Immature natural killer cell (primary cell): ENCODE data around the gene MLLT3. TPM values are rescaled to one million over a fixed set of nuclear protein-coding genes. Genes with fewer than 3 reads are reported as not detected.

Experiments
- DNase-seq, 3 donors: peaks; one replicate each; pipeline ENCODE4 v3.0.0; 2022; ENCODE audit warnings: mixed read lengths in 1 of 3
- H3K27ac Mint-ChIP-seq, 6 donors: one replicate each; pipeline ENCODE4 v1.8.0; 2020; ENCODE audit warnings: mixed read lengths in 6 of 6, mild to moderate bottlenecking in 5 of 6, inconsistent platforms in 4 of 6, moderate library complexity in 3 of 6
- H3K27me3 Mint-ChIP-seq, 3 donors: one replicate each; pipeline ENCODE4 v1.8.0; 2020 to 2021; ENCODE audit warnings: low read depth in 3 of 3, mild to moderate bottlenecking in 3 of 3, mixed read lengths in 3 of 3, moderate library complexity in 3 of 3, inconsistent platforms in 1 of 3
- H3K36me3 Mint-ChIP-seq, 3 donors: one replicate each; pipeline ENCODE4 v1.8.0; 2020; ENCODE audit warnings: mixed read lengths in 3 of 3, inconsistent platforms in 2 of 3, mild to moderate bottlenecking in 2 of 3
- H3K4me1 Mint-ChIP-seq, 2 donors: one replicate each; pipeline ENCODE4 v1.8.0; 2020; ENCODE audit warnings: inconsistent platforms in 2 of 2, mild to moderate bottlenecking in 2 of 2, mixed read lengths in 2 of 2, moderate library complexity in 1 of 2
- H3K4me3 Mint-ChIP-seq, 5 donors: one replicate each; pipeline ENCODE4 v1.8.0; 2020; ENCODE audit warnings: mild to moderate bottlenecking in 5 of 5, mixed read lengths in 5 of 5, inconsistent platforms in 3 of 5, moderate library complexity in 3 of 5
- H3K9me3 Mint-ChIP-seq, 6 donors: one replicate each; pipeline ENCODE4 v1.8.0; 2020; ENCODE audit warnings: mild to moderate bottlenecking in 6 of 6, mixed read lengths in 6 of 6, inconsistent platforms in 4 of 6, moderate library complexity in 3 of 6
- polyA plus RNA-seq, 3 donors: library from polyadenylated mRNA; unstranded; fragments of 300-500 nt; fragmentation: Illumina TruSeq; gene quantifications; one replicate each; pipeline ENCODE4 v1.2.3, GENCODE V29; 2021

MLLT3 gene
- polyA plus RNA-seq, 3 donors from 2014 or later = 3.0 to 16.1 (median 13.7) TPM

GRCh38 chr9:20441711-20442423, 180.4 kb downstream of the MLLT3 start:
- peaks cover 0 to 1% (median 0%) of the 10 kb centered on the region in 3 donors for H3K27me3 Mint-ChIP-seq
- peaks cover 0 to 7% (median 7%) of the 10 kb centered on the region in 3 donors for H3K36me3 Mint-ChIP-seq
- no peak for DNase-seq
- peaks cover 18 to 38% of the 10 kb centered on the region in 2 donors for H3K4me1 Mint-ChIP-seq
- H3K27ac Mint-ChIP-seq = no peak overlapping the region
- H3K4me3 Mint-ChIP-seq = no peak overlapping the region
- H3K9me3 Mint-ChIP-seq = no peaks in the 10 kb centered on the region

DNA sequence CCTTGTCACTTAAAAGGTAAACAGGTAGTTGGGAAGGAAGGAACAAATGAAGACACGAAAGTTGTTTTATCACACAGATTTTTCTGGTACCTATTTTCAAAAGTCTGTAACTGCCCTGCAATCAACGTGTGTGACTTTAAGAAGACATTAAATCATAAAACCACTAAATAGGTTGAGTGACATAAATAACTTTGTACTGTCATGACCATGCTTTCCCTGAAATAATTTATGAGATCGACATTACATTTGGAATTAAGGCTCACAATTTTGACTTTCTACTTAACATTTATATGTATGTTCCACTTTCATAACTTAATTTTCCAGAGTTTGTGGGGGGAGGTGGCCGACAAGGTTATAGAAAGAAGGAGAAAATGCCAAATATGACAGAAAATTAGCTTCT, 181.1 kb downstream of the MLLT3 start:
- Mint-ChIP-seq H3K27ac (no peak overlapping the region), H3K9me3 (no peaks in the 10 kb centered on the region), H3K36me3 (peaks cover 0 to 7% (median 4%) of the 10 kb centered on the region in 3 donors), H3K27me3 (peaks cover 0 to 1% (median 0%) of the 10 kb centered on the region in 3 donors), H3K4me1 (peaks cover 18 to 38% of the 10 kb centered on the region in 2 donors), H3K4me3 (no peak overlapping the region)
- no peak for DNase-seq

DNA sequence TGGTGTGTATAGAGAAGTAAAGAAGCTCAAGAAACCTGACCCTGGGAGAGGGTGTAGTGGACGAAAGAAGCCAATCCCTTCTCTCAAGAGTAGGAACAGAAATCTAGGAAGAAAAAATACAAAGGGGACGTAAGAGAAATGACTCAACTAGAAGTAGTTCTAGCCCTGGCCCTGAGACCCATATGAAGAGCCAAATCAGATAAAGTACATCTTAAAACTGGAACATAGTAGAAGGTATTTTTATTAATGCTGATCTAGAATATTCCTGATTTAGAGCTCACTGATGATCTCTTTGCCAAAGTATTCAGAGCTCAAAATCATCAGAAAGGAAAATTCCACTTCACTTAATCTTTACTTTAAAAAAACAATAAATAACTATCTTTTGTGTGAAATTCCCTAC, 184.8 kb downstream of the MLLT3 start:
- Mint-ChIP-seq H3K36me3 (peaks cover 0 to 12% (median 0%) of the 10 kb centered on the region in 3 donors), H3K4me1 (peaks cover 16 to 28% of the 10 kb centered on the region in 2 donors), H3K9me3 (no peaks in the 10 kb centered on the region), H3K27ac (peak overlapping the region in 1 of 6 donors; percentile 38), H3K4me3 (no peak overlapping the region), H3K27me3 (peaks cover 0 to 1% (median 0%) of the 10 kb centered on the region in 3 donors)
- DNase-seq = no peak

GRCh38 chr9:20436476-20437195, 185.7 kb downstream of the MLLT3 start:
- Mint-ChIP-seq H3K27ac (no peak overlapping the region), H3K27me3 (peaks cover 0 to 1% (median 0%) of the 10 kb centered on the region in 3 donors), H3K36me3 (peaks cover 0 to 9% (median 0%) of the 10 kb centered on the region in 3 donors), H3K4me1 (peaks cover 11 to 20% of the 10 kb centered on the region in 2 donors), H3K9me3 (no peaks in the 10 kb centered on the region), H3K4me3 (no peak overlapping the region)
- no peak for DNase-seq

- Mint-ChIP-seq H3K27ac (no peak overlapping the region), H3K36me3 (peaks cover 0 to 11% (median 0%) of the 10 kb centered on the region in 3 donors), H3K4me3 (no peak overlapping the region)
Observed at GRCh38 chr9:20428976-20429375, 193.3 kb downstream of the MLLT3 start.

GRCh38 chr9:20427359-20427758, 194.9 kb downstream of the MLLT3 start:
- Mint-ChIP-seq H3K27ac (no peak overlapping the region), H3K4me3 (no peak overlapping the region), H3K27me3 (peaks cover 0 to 2% (median 0%) of the 10 kb centered on the region in 3 donors), H3K9me3 (no peaks in the 10 kb centered on the region), H3K4me1 (no peaks in the 10 kb centered on the region), H3K36me3 (peaks cover 0 to 7% (median 0%) of the 10 kb centered on the region in 3 donors)
- no peak for DNase-seq

More at GRCh38 chr9:20428976-20429375, 193.3 kb downstream of the MLLT3 start:
- H3K27me3 Mint-ChIP-seq = peaks cover 0 to 2% (median 0%) of the 10 kb centered on the region in 3 donors
- no peaks in the 10 kb centered on the region for H3K9me3 Mint-ChIP-seq
- H3K4me1 Mint-ChIP-seq = no peaks in the 10 kb centered on the region
- no peak for DNase-seq

DNA sequence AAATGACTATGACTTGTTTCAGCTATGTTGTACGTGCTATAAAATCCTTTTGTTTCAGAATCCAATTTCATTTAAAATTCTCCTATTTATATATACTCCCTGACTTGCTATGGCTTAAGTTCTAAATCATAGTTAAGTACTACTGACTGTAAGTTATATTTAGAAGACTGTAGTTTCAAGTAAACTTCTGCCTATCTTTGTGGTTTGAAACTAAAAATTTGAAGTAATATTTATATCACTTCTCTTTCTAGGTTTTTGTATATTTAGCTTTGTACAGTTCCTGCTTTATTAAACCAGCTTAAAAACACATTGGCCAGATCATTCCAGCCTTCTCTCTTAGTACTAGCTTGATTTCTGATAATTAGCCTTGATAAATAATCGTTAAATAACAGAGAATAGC, 196.3 kb downstream of the MLLT3 start:
- H3K27ac Mint-ChIP-seq = no peak overlapping the region
- no peaks in the 10 kb centered on the region for H3K4me1 Mint-ChIP-seq
- no peak overlapping the region for H3K4me3 Mint-ChIP-seq

GRCh38 chr9:20419533-20419932, 202.8 kb downstream of the MLLT3 start:
- Mint-ChIP-seq H3K4me3 (no peak overlapping the region), H3K4me1 (peaks cover 1 to 20% of the 10 kb centered on the region in 2 donors)

More for the DNA sequence above, 196.3 kb downstream of the MLLT3 start:
- Mint-ChIP-seq H3K27me3 (peaks cover 0 to 2% (median 0%) of the 10 kb centered on the region in 3 donors), H3K9me3 (no peaks in the 10 kb centered on the region), H3K36me3 (peaks cover 0 to 7% (median 0%) of the 10 kb centered on the region in 3 donors)
- no peak for DNase-seq

DNA sequence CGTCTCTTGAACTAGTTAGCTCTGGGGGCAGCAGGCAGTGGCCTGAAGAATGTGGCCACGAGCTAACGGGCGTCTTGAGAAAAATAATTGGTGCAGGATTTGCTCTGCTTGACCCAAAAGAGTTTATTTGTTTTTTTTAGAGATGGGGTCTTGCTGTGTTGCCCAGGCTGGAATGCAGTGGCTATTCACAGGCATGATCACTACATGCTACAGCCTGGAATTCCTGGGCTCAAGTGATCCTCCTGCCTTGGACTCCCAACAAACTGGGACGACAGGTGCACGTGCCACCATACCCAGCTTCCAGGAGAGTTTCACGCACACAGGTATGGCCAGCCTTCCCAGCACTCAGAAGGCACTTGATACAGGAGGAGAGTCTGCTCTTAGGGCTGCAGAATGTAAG, 203.8 kb downstream of the MLLT3 start:
- H3K4me3 Mint-ChIP-seq = no peak overlapping the region
- H3K4me1 Mint-ChIP-seq = peaks cover 1 to 20% of the 10 kb centered on the region in 2 donors
- no peaks in the 10 kb centered on the region for H3K9me3 Mint-ChIP-seq
- peaks cover 4 to 7% (median 5%) of the 10 kb centered on the region in 3 donors for H3K36me3 Mint-ChIP-seq
- H3K27me3 Mint-ChIP-seq = no peaks in the 10 kb centered on the region
- no peak overlapping the region for H3K27ac Mint-ChIP-seq
- no peak for DNase-seq

More at GRCh38 chr9:20419533-20419932, 202.8 kb downstream of the MLLT3 start:
- Mint-ChIP-seq H3K9me3 (no peaks in the 10 kb centered on the region), H3K27me3 (no peaks in the 10 kb centered on the region), H3K27ac (no peak overlapping the region), H3K36me3 (no peaks in the 10 kb centered on the region)
- DNase-seq = no peak

DNA sequence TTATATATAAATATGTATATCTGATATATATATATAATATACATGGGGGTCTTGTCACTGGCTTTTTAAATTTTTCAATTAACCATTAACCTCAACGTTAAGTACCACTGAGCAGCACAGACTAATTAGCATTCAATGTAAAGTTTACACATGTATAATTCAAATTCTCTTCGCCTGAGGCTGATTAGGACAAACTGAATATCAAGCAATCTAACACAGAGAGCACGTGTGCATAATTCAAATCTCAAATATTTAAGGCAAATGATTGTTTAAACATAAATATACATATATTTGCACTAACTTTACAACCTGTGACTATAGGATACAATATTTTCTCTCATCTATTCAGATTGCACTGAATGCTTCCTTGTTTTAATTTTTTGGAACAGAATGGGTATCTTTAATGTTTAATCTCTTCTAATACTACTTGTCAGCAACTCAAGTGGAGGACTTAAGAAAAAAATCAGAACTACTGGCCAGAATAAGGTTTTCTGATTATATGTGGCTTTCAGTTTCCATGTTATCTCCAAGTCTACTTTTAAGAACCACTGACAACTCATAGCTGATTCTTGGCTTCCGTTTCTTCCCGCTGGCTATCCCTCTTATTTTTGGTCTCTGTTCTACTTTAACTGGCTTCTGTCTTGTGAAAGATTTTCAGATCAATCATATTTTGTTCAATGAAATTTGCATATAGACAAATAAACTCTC, 204.8 kb downstream of the MLLT3 start:
- no peak for DNase-seq
- Mint-ChIP-seq H3K4me3 (no peak overlapping the region), H3K27ac (no peak overlapping the region)

GRCh38 chr9:20414150-20414549, 208.1 kb downstream of the MLLT3 start:
- Mint-ChIP-seq H3K27ac (no peak overlapping the region), H3K9me3 (no peaks in the 10 kb centered on the region), H3K4me1 (peaks cover 1 to 16% of the 10 kb centered on the region in 2 donors), H3K4me3 (no peak overlapping the region), H3K36me3 (peaks cover 17 to 30% (median 17%) of the 10 kb centered on the region in 3 donors), H3K27me3 (no peaks in the 10 kb centered on the region)
- no peak for DNase-seq

More for the DNA sequence above, 204.8 kb downstream of the MLLT3 start:
- peaks cover 1 to 20% of the 10 kb centered on the region in 2 donors for H3K4me1 Mint-ChIP-seq
- no peaks in the 10 kb centered on the region for H3K27me3 Mint-ChIP-seq
- H3K9me3 Mint-ChIP-seq = no peaks in the 10 kb centered on the region
- H3K36me3 Mint-ChIP-seq = peaks cover 9 to 16% (median 9%) of the 10 kb centered on the region in 3 donors

GRCh38 chr9:20409321-20410092, 212.8 kb downstream of the MLLT3 start:
- Mint-ChIP-seq H3K4me1 (peaks cover 6 to 14% of the 10 kb centered on the region in 2 donors), H3K27ac (no peak overlapping the region), H3K9me3 (no peaks in the 10 kb centered on the region), H3K36me3 (peaks cover 17 to 30% (median 20%) of the 10 kb centered on the region in 3 donors), H3K4me3 (no peak overlapping the region), H3K27me3 (no peaks in the 10 kb centered on the region)
- no peak for DNase-seq

DNA sequence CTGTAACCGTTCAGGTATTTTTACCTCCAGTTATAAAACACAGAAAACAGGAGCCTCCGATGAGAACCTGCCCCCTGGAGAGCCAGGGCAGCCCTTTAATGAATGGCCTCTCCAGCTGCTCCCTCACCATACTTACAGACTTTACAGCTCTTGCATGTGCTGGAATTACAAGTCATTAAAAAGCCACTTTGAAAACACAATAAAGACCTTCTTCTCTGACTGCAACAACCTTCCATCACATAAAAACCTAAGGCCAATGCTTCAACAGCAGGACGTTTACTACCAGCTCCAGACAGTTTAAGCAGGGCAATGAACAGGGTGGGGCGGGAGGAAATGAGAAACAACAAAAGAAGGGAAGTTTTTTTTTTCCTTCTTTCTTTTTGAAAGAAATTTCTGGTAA, 213.8 kb downstream of the MLLT3 start:
- Mint-ChIP-seq H3K9me3 (no peaks in the 10 kb centered on the region), H3K36me3 (peaks cover 13 to 23% (median 16%) of the 10 kb centered on the region in 3 donors), H3K4me1 (peaks cover 12 to 23% of the 10 kb centered on the region in 2 donors), H3K27ac (no peak overlapping the region), H3K27me3 (no peaks in the 10 kb centered on the region), H3K4me3 (no peak overlapping the region)
- DNase-seq = no peak
